K562 (cell line): Measurements from ENCODE around the gene ODC1. TPM values are rescaled to one million over a fixed set of nuclear protein-coding genes. Genes with fewer than 3 reads are reported as not detected.
A peak's percentile ranks its signal among the peaks of the same experiment; 100 is the strongest.

Experiments
- CBX3 ChIP-seq, 2 experiments: IDR thresholded peaks; 1 replicate in 1 of 2; 2 replicates in 1 of 2; pipeline ENCODE4 v1.6.1; 2012; ENCODE audit warnings: inconsistent platforms in 2 of 2, low read length in 2 of 2, borderline replicate concordance in 1 of 2, control low read depth in 1 of 2
- KLF13 ChIP-seq: fragments of 450-650 bp; IDR thresholded peaks from 2 replicates; pipeline ENCODE4 v1.6.1; 2016; ENCODE audit warnings: missing genetic modification characterization, low read depth, mild to moderate bottlenecking, missing compliant biosample characterization, moderate library complexity, borderline replicate concordance
- LCOR ChIP-seq: sonication (generic); formaldehyde crosslinking; IDR thresholded peaks from 2 replicates; pipeline ENCODE4 v1.8.0; 2022; ENCODE audit warnings: mild to moderate bottlenecking, missing genetic modification reagents
- MTA2 ChIP-seq: fragments of 450-650 bp; IDR thresholded peaks from 2 replicates; pipeline ENCODE4 v1.6.1; 2016; ENCODE audit warnings: low read depth
- ZBTB7A ChIP-seq: IDR thresholded peaks from 2 replicates; pipeline ENCODE4 v1.6.1; 2011; ENCODE audit warnings: low read depth, mild to moderate bottlenecking, low read length, moderate library complexity, borderline replicate concordance; ENCODE audit not compliant: control insufficient read depth
- ZNF212 ChIP-seq: fragments of 450-650 bp; formaldehyde crosslinking; IDR thresholded peaks from 2 replicates; pipeline ENCODE4 v1.4.0; 2020; ENCODE audit warnings: mild to moderate bottlenecking
- polyA plus RNA-seq, 8 experiments: library from polyadenylated mRNA; depleted of rRNA in 4 of 8; stranded (reverse) in 5 of 8; unstranded in 3 of 8; fragments of >200 nt; fragmentation: Nextera tagmentation in 2 of 8; fragmentation: Illumina TruSeq in 1 of 8; extraction: Ambion mirVana in 2 of 8; extraction: Trizol in 1 of 8; gene quantifications; 2 replicates each; pipeline versions ENCODE4 v1.2.1 to v1.2.3, GENCODE V29; 2011 to 2014; ENCODE audit warnings: inconsistent platforms in 1 of 8, missing spikeins in 1 of 8
- total RNA-seq, 7 experiments: library from RNA; depleted of rRNA in 6 of 7; stranded (reverse); fragments of >200 nt in 6 of 7; fragmentation: Illumina TruSeq in 2 of 7; extraction: Trizol in 2 of 7; gene quantifications; 2 replicates each; pipeline versions ENCODE4 v1.2.1 to v1.2.3, GENCODE V29; 2011 to 2021; ENCODE audit warnings: low replicate concordance in 1 of 7
- TF ChIP-seq, protein P1 (sequence below), 2 experiments: fragments of 450-650 bp; formaldehyde crosslinking in 1 of 2; IDR thresholded peaks; 2 replicates each; pipeline versions ENCODE4 v1.4.0 to v1.6.1; 2014 to 2020; ENCODE audit warnings: mild to moderate bottlenecking in 2 of 2, borderline replicate concordance in 1 of 2, low read depth in 1 of 2
- TF ChIP-seq, protein P2 (sequence below): fragments of 450-650 bp; IDR thresholded peaks from 2 replicates; pipeline ENCODE4 v1.6.1; 2016; ENCODE audit warnings: antibody characterized with exemption
- TF ChIP-seq, protein P3 (sequence below): sonication (generic); formaldehyde crosslinking; IDR thresholded peaks from 2 replicates; pipeline ENCODE4 v1.8.0; 2023; ENCODE audit warnings: mild to moderate bottlenecking, missing genetic modification reagents
- TF ChIP-seq, protein P4 (sequence below): sonication (generic); formaldehyde crosslinking; IDR thresholded peaks from 2 replicates; pipeline ENCODE4 v1.9.0; 2022; ENCODE audit warnings: mild to moderate bottlenecking, missing genetic modification reagents

The ODC1 gene
- total and polyA plus RNA-seq, 9 of the 15 experiments (the other 6 are each of a cell fraction or from before 2014, with no cell fraction given): 142 to 563 (median 457) TPM

DNA sequence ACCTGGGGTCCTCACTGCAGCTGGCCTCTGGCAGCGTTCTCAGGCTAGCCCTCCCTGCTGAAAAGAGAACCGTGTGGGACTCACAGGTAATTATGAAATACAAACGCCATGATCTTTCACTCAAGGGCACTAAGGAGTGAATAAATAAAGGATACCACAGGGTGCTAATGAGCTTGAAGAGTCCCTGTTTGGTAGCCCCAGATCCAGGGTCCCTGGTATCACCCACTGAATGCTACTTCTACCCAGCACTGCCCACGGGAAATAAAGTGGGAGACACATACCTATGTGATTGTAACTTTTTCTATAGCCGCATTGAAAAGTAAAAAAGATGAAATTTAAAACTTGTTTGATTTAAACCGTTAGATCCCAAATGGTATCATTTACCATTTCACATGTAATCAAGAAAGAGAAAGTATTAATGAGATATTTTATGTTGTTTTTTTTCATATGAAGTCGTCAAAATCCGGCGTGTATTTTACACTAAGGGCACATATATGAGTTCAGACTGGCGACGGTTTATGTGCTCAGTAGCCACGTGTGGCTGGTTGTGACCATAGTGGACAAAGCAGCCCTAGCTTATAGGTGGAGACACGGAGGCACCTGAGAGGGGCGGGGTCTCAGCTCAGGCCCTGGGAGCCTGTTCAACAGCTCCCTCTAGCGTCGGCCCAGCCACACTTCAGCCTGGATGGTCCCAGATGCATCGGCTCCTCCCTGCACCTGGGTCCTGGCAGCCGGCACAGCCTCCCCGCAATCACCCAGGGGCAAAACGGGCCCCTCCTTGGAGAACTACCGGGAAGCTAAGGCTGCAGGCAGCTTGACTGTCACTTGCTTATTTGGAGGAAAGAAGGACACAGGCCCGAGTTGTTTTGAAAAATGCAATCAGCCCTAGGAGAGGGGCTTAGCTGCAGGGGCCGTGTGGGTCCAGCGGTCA, 39.2 kb downstream of the ODC1 start (continued):
- TF ChIP-seq, protein P1, sequence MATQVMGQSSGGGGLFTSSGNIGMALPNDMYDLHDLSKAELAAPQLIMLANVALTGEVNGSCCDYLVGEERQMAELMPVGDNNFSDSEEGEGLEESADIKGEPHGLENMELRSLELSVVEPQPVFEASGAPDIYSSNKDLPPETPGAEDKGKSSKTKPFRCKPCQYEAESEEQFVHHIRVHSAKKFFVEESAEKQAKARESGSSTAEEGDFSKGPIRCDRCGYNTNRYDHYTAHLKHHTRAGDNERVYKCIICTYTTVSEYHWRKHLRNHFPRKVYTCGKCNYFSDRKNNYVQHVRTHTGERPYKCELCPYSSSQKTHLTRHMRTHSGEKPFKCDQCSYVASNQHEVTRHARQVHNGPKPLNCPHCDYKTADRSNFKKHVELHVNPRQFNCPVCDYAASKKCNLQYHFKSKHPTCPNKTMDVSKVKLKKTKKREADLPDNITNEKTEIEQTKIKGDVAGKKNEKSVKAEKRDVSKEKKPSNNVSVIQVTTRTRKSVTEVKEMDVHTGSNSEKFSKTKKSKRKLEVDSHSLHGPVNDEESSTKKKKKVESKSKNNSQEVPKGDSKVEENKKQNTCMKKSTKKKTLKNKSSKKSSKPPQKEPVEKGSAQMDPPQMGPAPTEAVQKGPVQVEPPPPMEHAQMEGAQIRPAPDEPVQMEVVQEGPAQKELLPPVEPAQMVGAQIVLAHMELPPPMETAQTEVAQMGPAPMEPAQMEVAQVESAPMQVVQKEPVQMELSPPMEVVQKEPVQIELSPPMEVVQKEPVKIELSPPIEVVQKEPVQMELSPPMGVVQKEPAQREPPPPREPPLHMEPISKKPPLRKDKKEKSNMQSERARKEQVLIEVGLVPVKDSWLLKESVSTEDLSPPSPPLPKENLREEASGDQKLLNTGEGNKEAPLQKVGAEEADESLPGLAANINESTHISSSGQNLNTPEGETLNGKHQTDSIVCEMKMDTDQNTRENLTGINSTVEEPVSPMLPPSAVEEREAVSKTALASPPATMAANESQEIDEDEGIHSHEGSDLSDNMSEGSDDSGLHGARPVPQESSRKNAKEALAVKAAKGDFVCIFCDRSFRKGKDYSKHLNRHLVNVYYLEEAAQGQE (IDR thresholded peaks at IDR 0.05; ENCODE audit: borderline replicate concordance): peak; percentile 89
- TF ChIP-seq, protein P1 (CRISPR knock-in tag; IDR thresholded peaks at IDR 0.05; ENCODE audit: low read depth): no peak
- TF ChIP-seq, protein P2, sequence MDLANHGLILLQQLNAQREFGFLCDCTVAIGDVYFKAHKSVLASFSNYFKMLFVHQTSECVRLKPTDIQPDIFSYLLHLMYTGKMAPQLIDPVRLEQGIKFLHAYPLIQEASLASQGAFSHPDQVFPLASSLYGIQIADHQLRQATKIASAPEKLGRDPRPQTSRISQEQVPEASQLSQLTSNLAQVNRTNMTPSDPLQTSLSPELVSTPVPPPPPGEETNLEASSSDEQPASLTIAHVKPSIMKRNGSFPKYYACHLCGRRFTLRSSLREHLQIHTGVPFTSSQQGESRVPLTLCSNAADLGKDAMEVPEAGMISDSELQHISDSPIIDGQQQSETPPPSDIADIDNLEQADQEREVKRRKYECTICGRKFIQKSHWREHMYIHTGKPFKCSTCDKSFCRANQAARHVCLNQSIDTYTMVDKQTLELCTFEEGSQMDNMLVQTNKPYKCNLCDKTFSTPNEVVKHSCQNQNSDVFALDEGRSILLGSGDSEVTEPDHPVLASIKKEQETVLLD: no peak
- TF ChIP-seq, protein P3, sequence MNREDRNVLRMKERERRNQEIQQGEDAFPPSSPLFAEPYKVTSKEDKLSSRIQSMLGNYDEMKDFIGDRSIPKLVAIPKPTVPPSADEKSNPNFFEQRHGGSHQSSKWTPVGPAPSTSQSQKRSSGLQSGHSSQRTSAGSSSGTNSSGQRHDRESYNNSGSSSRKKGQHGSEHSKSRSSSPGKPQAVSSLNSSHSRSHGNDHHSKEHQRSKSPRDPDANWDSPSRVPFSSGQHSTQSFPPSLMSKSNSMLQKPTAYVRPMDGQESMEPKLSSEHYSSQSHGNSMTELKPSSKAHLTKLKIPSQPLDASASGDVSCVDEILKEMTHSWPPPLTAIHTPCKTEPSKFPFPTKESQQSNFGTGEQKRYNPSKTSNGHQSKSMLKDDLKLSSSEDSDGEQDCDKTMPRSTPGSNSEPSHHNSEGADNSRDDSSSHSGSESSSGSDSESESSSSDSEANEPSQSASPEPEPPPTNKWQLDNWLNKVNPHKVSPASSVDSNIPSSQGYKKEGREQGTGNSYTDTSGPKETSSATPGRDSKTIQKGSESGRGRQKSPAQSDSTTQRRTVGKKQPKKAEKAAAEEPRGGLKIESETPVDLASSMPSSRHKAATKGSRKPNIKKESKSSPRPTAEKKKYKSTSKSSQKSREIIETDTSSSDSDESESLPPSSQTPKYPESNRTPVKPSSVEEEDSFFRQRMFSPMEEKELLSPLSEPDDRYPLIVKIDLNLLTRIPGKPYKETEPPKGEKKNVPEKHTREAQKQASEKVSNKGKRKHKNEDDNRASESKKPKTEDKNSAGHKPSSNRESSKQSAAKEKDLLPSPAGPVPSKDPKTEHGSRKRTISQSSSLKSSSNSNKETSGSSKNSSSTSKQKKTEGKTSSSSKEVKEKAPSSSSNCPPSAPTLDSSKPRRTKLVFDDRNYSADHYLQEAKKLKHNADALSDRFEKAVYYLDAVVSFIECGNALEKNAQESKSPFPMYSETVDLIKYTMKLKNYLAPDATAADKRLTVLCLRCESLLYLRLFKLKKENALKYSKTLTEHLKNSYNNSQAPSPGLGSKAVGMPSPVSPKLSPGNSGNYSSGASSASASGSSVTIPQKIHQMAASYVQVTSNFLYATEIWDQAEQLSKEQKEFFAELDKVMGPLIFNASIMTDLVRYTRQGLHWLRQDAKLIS (CRISPR knock-in tag): peak; percentile 33; the same call in 1 of the 2 replicates
- 0 out of 3 replicates have a peak, but pooled peaks of 1 of the 2 experiments have one; percentile 47 for TF ChIP-seq CBX3 (IDR thresholded peaks at IDR 0.05; ENCODE audit: borderline replicate concordance in 1 of 2, low read length in 2 of 2)
- TF ChIP-seq KLF13: peak; percentile 91
- TF ChIP-seq, protein P4, sequence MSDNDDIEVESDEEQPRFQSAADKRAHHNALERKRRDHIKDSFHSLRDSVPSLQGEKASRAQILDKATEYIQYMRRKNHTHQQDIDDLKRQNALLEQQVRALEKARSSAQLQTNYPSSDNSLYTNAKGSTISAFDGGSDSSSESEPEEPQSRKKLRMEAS (CRISPR knock-in tag): peak; percentile 35; the same call in 1 of the 2 replicates
- peak; percentile 53; the same call in 1 of the 2 replicates for TF ChIP-seq LCOR (CRISPR knock-in tag)
- TF ChIP-seq ZNF212 (CRISPR knock-in tag): no peak
- no peak for TF ChIP-seq MTA2
- peak; percentile 65; the same call in 1 of the 2 replicates for TF ChIP-seq ZBTB7A
